Hepatocyte (in vitro differentiated cells): ENCODE data around the gene IL6.

Experiments
- EZH2 ChIP-seq: fragments of 200-600 bp; sonication (generic); IDR thresholded peaks from 2 replicates; pipeline ENCODE4 v1.6.1; 2016; ENCODE audit warnings: antibody characterized with exemption, mild to moderate bottlenecking, borderline replicate concordance
- EZH2phosphoT487 ChIP-seq: fragments of 200-600 bp; sonication (generic); IDR thresholded peaks from one replicate; pipeline ENCODE4 v1.6.1; 2018; ENCODE audit warnings: antibody characterized with exemption, mild to moderate bottlenecking, low read depth, moderate library complexity; ENCODE audit not compliant: unreplicated experiment, severe bottlenecking
- TF ChIP-seq, protein P1 (sequence below): fragments of 200-600 bp; sonication (generic); IDR thresholded peaks from 2 replicates; pipeline ENCODE4 v1.5.1; 2016; ENCODE audit warnings: antibody characterized with exemption, mild to moderate bottlenecking; ENCODE audit not compliant: poor library complexity

DNA sequence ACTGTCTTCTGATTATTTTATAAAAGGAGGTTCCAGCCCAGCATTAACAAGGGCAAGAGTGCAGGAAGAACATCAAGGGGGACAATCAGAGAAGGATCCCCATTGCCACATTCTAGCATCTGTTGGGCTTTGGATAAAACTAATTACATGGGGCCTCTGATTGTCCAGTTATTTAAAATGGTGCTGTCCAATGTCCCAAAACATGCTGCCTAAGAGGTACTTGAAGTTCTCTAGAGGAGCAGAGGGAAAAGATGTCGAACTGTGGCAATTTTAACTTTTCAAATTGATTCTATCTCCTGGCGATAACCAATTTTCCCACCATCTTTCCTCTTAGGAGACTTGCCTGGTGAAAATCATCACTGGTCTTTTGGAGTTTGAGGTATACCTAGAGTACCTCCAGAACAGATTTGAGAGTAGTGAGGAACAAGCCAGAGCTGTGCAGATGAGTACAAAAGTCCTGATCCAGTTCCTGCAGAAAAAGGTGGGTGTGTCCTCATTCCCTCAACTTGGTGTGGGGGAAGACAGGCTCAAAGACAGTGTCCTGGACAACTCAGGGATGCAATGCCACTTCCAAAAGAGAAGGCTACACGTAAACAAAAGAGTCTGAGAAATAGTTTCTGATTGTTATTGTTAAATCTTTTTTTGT, 2.3 kb downstream of the IL6 start:
- TF ChIP-seq, protein P1, sequence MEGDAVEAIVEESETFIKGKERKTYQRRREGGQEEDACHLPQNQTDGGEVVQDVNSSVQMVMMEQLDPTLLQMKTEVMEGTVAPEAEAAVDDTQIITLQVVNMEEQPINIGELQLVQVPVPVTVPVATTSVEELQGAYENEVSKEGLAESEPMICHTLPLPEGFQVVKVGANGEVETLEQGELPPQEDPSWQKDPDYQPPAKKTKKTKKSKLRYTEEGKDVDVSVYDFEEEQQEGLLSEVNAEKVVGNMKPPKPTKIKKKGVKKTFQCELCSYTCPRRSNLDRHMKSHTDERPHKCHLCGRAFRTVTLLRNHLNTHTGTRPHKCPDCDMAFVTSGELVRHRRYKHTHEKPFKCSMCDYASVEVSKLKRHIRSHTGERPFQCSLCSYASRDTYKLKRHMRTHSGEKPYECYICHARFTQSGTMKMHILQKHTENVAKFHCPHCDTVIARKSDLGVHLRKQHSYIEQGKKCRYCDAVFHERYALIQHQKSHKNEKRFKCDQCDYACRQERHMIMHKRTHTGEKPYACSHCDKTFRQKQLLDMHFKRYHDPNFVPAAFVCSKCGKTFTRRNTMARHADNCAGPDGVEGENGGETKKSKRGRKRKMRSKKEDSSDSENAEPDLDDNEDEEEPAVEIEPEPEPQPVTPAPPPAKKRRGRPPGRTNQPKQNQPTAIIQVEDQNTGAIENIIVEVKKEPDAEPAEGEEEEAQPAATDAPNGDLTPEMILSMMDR, result no peak
- TF ChIP-seq EZH2phosphoT487 (no peak), EZH2 (no peak)
